HL-60/S4 treated with retinoic acid at 250 ng/mL for 4 days and 3 days (cell line): ENCODE measurements around the gene GRIA4.
"Not testable (repeated sequence)": the region's sequence is repeated elsewhere in the genome, so short reads cannot be mapped to it uniquely, and the experiment has no call there.

Experiments
- in situ Hi-C: fragments of 300-500 bp; cut with MboI; formaldehyde crosslinking; loops from 2 replicates; pipeline ENCODE4 v1.7.0; 2022; ENCODE audit warnings: low sequenced_read_pairs

GRIA4 gene

GRCh38 chr11:105854269-105854668, 244.4 kb downstream of the GRIA4 start:
- in situ Hi-C loops = no loop called here

GRCh38 chr11:105856954-105857353, 247.1 kb downstream of the GRIA4 start:
- in situ Hi-C loops = no loop called here

GRCh38 chr11:105857728-105858127, 247.9 kb downstream of the GRIA4 start:
- in situ Hi-C loops = no loop called here

- in situ Hi-C loops = no loop called here
These were observed 249.0 kb downstream of the GRIA4 start for GRCh38 chr11:105858841-105859240.

- in situ Hi-C loops = no loop called here
These were observed 250.2 kb downstream of the GRIA4 start for GRCh38 chr11:105860105-105860504.

- in situ Hi-C loops = no loop called here
These were observed 251.4 kb downstream of the GRIA4 start for GRCh38 chr11:105861225-105861624.

GRCh38 chr11:105862736-105863367, 253.0 kb downstream of the GRIA4 start:
- in situ Hi-C loops = no loop called here

GRCh38 chr11:105863523-105863922, 253.7 kb downstream of the GRIA4 start:
- in situ Hi-C loops = no loop called here

- in situ Hi-C loops = no loop called here
These were observed 257.9 kb downstream of the GRIA4 start for GRCh38 chr11:105867742-105868141.

GRCh38 chr11:105868762-105869285, 259.0 kb downstream of the GRIA4 start:
- in situ Hi-C loops = no loop called here

GRCh38 chr11:105870516-105871113, 260.7 kb downstream of the GRIA4 start:
- in situ Hi-C loops = no loop called here

GRCh38 chr11:105878510-105878909, 268.6 kb downstream of the GRIA4 start:
- in situ Hi-C loops = no loop called here

GRCh38 chr11:105878927-105879326, 269.1 kb downstream of the GRIA4 start:
- in situ Hi-C loops = not testable (repeated sequence)

GRCh38 chr11:105881027-105881426, 271.2 kb downstream of the GRIA4 start:
- in situ Hi-C loops = no loop called here

- in situ Hi-C loops = no loop called here
These were observed 274.6 kb downstream of the GRIA4 start for GRCh38 chr11:105884436-105884835.

GRCh38 chr11:105891685-105892084, 281.8 kb downstream of the GRIA4 start:
- in situ Hi-C loops = no loop called here

GRCh38 chr11:105897161-105897560, 287.3 kb downstream of the GRIA4 start:
- in situ Hi-C loops = no loop called here

GRCh38 chr11:105899772-105900171, 289.9 kb downstream of the GRIA4 start:
- in situ Hi-C loops = no loop called here

GRCh38 chr11:105900515-105901035, 290.7 kb downstream of the GRIA4 start:
- in situ Hi-C loops = no loop called here

GRCh38 chr11:105903113-105903512, 293.2 kb downstream of the GRIA4 start:
- in situ Hi-C loops = no loop called here

GRCh38 chr11:105906517-105906916, 296.6 kb downstream of the GRIA4 start:
- in situ Hi-C loops = no loop called here

GRCh38 chr11:105907319-105907718, 297.4 kb downstream of the GRIA4 start:
- in situ Hi-C loops = no loop called here
